Neural cell (in vitro differentiated cells): ENCODE measurements around the gene BDKRB1. TPM values are rescaled to one million over a fixed set of nuclear protein-coding genes. Genes with fewer than 3 reads are reported as not detected.

Source experiments
- H2AFZ ChIP-seq: fragments of 200-600, 300-800 bp; sonication (generic), shearing (Covaris generic); 2 replicates; pipeline ENCODE4 v1.6.0; 2014; ENCODE audit warnings: low read depth, mild to moderate bottlenecking, antibody characterized with exemption, low read length, moderate library complexity
- H3F3A ChIP-seq: fragments of 200-600 bp; shearing (Covaris generic); 2 replicates; pipeline ENCODE4 v1.6.1; 2016; ENCODE audit warnings: mild to moderate bottlenecking, moderate library complexity, mixed read lengths, antibody characterized with exemption, low read length; ENCODE audit not compliant: insufficient read depth, poor library complexity, severe bottlenecking
- H3K27ac ChIP-seq: fragments of 200-600, 300-800 bp; sonication (generic), shearing (Covaris generic); 2 replicates; pipeline ENCODE4 v1.5.1; 2014; ENCODE audit warnings: mild to moderate bottlenecking, low read length, moderate library complexity
- H3K27me3 ChIP-seq: fragments of 300-800, 200-600 bp; sonication (generic), shearing (Covaris generic); 2 replicates; pipeline ENCODE4 v1.6.0; 2014; ENCODE audit warnings: mild to moderate bottlenecking, low read depth, low read length, moderate library complexity; ENCODE audit not compliant: insufficient read depth
- H3K36me3 ChIP-seq: fragments of 300-800, 200-600 bp; sonication (generic), shearing (Covaris generic); 2 replicates; pipeline ENCODE4 v1.5.1; 2014; ENCODE audit warnings: mild to moderate bottlenecking, antibody characterized with exemption, low read length, moderate library complexity; ENCODE audit not compliant: insufficient read depth
- H3K4me2 ChIP-seq: fragments of 300-800, 200-600 bp; sonication (generic), shearing (Covaris generic); 2 replicates; pipeline ENCODE4 v1.6.0; 2014; ENCODE audit warnings: mild to moderate bottlenecking, low read length
- H3K4me3 ChIP-seq: fragments of 300-800, 200-600 bp; sonication (generic), shearing (Covaris generic); 2 replicates; pipeline ENCODE4 v1.5.1; 2014; ENCODE audit warnings: mild to moderate bottlenecking, low read length, moderate library complexity
- H3K79me2 ChIP-seq: fragments of 200-600 bp; shearing (Covaris generic); replicated peaks from 2 replicates; pipeline ENCODE4 v1.6.0; 2014; ENCODE audit warnings: mild to moderate bottlenecking, low read length, moderate library complexity; ENCODE audit not compliant: insufficient read depth
- H3K9ac ChIP-seq: fragments of 300-800, 200-600 bp; sonication (generic), shearing (Covaris generic); 2 replicates; pipeline ENCODE4 v1.6.1; 2016; ENCODE audit warnings: mild to moderate bottlenecking, low read length, mixed read lengths
- H3K9me2 ChIP-seq: fragments of 200-600 bp; shearing (Covaris generic); 2 replicates; pipeline ENCODE4 v1.6.1; 2016; ENCODE audit warnings: mild to moderate bottlenecking, low read length, mixed read lengths; ENCODE audit not compliant: insufficient read depth
- H3K9me3 ChIP-seq: fragments of 200-600, 300-800 bp; sonication (generic), shearing (Covaris generic); 2 replicates; pipeline ENCODE4 v1.6.1; 2016; ENCODE audit warnings: mild to moderate bottlenecking, mixed run types, low read length, moderate library complexity, mixed read lengths
- H4K20me1 ChIP-seq: fragments of 200-600 bp; shearing (Covaris generic); 2 replicates; pipeline ENCODE4 v1.6.1; 2016; ENCODE audit warnings: mild to moderate bottlenecking, mixed run types; ENCODE audit not compliant: insufficient read depth
- EP300 ChIP-seq: fragments of 450-650 bp; conservative IDR thresholded peaks from 2 replicates; pipeline ENCODE4 v1.6.1; 2014; ENCODE audit warnings: antibody characterized with exemption, mild to moderate bottlenecking, moderate library complexity; ENCODE audit not compliant: poor library complexity, severe bottlenecking
- EZH2 ChIP-seq: fragments of 200-600, 300-800 bp; shearing (Covaris generic), sonication (generic); IDR thresholded peaks from 2 replicates; pipeline ENCODE4 v1.6.1; 2014; ENCODE audit warnings: antibody characterized with exemption, low read length, borderline replicate concordance, mild to moderate bottlenecking; ENCODE audit not compliant: insufficient read depth, poor library complexity, severe bottlenecking
- MXI1 ChIP-seq: fragments of 450-650 bp; conservative IDR thresholded peaks from 2 replicates; pipeline ENCODE4 v1.6.1; 2014; ENCODE audit warnings: antibody characterized with exemption, mild to moderate bottlenecking; ENCODE audit not compliant: poor library complexity, severe bottlenecking
- POLR2AphosphoS5 ChIP-seq: IDR thresholded peaks from 2 replicates; pipeline ENCODE4 v1.6.1; 2012
- RAD21 ChIP-seq: fragments of 450-650 bp; conservative IDR thresholded peaks from 2 replicates; pipeline ENCODE4 v1.6.1; 2014; ENCODE audit warnings: antibody characterized with exemption, mild to moderate bottlenecking, moderate library complexity
- SMC3 ChIP-seq: fragments of 450-650 bp; conservative IDR thresholded peaks from 2 replicates; pipeline ENCODE4 v1.6.1; 2014; ENCODE audit warnings: antibody characterized with exemption, mild to moderate bottlenecking, moderate library complexity; ENCODE audit not compliant: poor library complexity
- TAF1 ChIP-seq: IDR thresholded peaks from 2 replicates; pipeline ENCODE4 v1.6.1; 2012; ENCODE audit warnings: low read depth
- polyA plus RNA-seq: library from polyadenylated mRNA; depleted of rRNA; stranded (reverse); fragments of >200 nt; gene quantifications from 2 replicates; pipeline ENCODE4 v1.2.3, GENCODE V29; 2014
- TF ChIP-seq, protein P1 (sequence below): fragments of 450-650 bp; IDR thresholded peaks from 2 replicates; pipeline ENCODE4 v1.5.1; 2014; ENCODE audit warnings: antibody characterized with exemption, mild to moderate bottlenecking, moderate library complexity; ENCODE audit not compliant: poor library complexity, severe bottlenecking
- TF ChIP-seq, protein P2 (sequence below): IDR thresholded peaks from 2 replicates; pipeline ENCODE4 v1.6.1; 2012; ENCODE audit warnings: borderline replicate concordance

The BDKRB1 gene
- polyA plus RNA-seq, 1 donor from 2014 or later: not detected

DNA sequence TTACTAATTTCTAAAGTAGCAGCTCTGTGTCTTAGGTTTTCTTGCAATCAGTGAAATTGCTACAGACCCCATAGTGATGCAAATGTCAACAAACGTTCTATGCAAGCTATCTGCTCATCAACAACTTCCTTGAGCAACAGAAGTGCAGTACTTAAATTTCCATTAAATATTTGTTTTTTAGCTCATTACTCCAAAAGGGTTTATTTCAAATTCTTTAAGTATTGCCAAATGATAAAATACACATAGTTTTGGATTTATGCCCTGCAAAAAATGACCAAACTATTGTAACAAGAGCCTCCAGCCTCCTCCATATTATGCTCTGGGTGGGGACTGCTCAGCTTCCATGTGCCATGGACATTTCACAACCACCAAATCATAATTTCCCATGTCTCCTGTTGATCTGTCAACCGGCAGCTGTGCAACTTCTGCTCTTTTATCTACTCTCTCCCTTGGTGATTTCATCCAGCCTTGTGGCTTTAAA lies 4.4 kb downstream of the BDKRB1 start:
- no peak overlapping the region for H3K4me2 ChIP-seq

GRCh38 chr14:96261053-96261452 lies 5.0 kb downstream of the BDKRB1 start:
- Histone ChIP-seq H3K4me2 (no peak overlapping the region), H3K9me3 (peaks cover 3% of the 10 kb centered on the region), H4K20me1 (no peaks in the 10 kb centered on the region), H3K79me2 (no peaks in the 10 kb centered on the region), H3K27me3 (no peaks in the 10 kb centered on the region), H3K4me3 (no peak overlapping the region), H3K27ac (no peak overlapping the region), H3K9ac (no peak overlapping the region), H3K36me3 (no peaks in the 10 kb centered on the region), H3F3A (no peaks in the 10 kb centered on the region), H2AFZ (no peak overlapping the region), H3K9me2 (no peaks in the 10 kb centered on the region)
- TF ChIP-seq EZH2 (no peak), MXI1 (no peak), EP300 (no peak), POLR2AphosphoS5 (no peak), SMC3 (no peak), TAF1 (no peak)
- TF ChIP-seq, protein P1, sequence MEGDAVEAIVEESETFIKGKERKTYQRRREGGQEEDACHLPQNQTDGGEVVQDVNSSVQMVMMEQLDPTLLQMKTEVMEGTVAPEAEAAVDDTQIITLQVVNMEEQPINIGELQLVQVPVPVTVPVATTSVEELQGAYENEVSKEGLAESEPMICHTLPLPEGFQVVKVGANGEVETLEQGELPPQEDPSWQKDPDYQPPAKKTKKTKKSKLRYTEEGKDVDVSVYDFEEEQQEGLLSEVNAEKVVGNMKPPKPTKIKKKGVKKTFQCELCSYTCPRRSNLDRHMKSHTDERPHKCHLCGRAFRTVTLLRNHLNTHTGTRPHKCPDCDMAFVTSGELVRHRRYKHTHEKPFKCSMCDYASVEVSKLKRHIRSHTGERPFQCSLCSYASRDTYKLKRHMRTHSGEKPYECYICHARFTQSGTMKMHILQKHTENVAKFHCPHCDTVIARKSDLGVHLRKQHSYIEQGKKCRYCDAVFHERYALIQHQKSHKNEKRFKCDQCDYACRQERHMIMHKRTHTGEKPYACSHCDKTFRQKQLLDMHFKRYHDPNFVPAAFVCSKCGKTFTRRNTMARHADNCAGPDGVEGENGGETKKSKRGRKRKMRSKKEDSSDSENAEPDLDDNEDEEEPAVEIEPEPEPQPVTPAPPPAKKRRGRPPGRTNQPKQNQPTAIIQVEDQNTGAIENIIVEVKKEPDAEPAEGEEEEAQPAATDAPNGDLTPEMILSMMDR: no peak

More for the DNA sequence above, 4.4 kb downstream of the BDKRB1 start:
- TF ChIP-seq TAF1: no peak
- TF ChIP-seq, protein P2, sequence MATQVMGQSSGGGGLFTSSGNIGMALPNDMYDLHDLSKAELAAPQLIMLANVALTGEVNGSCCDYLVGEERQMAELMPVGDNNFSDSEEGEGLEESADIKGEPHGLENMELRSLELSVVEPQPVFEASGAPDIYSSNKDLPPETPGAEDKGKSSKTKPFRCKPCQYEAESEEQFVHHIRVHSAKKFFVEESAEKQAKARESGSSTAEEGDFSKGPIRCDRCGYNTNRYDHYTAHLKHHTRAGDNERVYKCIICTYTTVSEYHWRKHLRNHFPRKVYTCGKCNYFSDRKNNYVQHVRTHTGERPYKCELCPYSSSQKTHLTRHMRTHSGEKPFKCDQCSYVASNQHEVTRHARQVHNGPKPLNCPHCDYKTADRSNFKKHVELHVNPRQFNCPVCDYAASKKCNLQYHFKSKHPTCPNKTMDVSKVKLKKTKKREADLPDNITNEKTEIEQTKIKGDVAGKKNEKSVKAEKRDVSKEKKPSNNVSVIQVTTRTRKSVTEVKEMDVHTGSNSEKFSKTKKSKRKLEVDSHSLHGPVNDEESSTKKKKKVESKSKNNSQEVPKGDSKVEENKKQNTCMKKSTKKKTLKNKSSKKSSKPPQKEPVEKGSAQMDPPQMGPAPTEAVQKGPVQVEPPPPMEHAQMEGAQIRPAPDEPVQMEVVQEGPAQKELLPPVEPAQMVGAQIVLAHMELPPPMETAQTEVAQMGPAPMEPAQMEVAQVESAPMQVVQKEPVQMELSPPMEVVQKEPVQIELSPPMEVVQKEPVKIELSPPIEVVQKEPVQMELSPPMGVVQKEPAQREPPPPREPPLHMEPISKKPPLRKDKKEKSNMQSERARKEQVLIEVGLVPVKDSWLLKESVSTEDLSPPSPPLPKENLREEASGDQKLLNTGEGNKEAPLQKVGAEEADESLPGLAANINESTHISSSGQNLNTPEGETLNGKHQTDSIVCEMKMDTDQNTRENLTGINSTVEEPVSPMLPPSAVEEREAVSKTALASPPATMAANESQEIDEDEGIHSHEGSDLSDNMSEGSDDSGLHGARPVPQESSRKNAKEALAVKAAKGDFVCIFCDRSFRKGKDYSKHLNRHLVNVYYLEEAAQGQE: no peak
- TF ChIP-seq, protein P1: no peak
- no peak for TF ChIP-seq SMC3
- TF ChIP-seq EZH2: no peak
- TF ChIP-seq POLR2AphosphoS5: no peak
- no peak for TF ChIP-seq EP300
- TF ChIP-seq RAD21: no peak
- TF ChIP-seq MXI1: no peak
- Histone ChIP-seq H4K20me1 (no peaks in the 10 kb centered on the region), H3K27ac (no peak overlapping the region), H3K9me3 (peaks cover 3% of the 10 kb centered on the region), H3F3A (no peaks in the 10 kb centered on the region), H3K4me3 (no peak overlapping the region), H3K9me2 (no peaks in the 10 kb centered on the region), H3K9ac (no peak overlapping the region), H2AFZ (no peak overlapping the region), H3K36me3 (no peaks in the 10 kb centered on the region), H3K27me3 (no peaks in the 10 kb centered on the region), H3K79me2 (no peaks in the 10 kb centered on the region)
